ENCODE measurements around the gene DUOX2.
"Not testable (repeated sequence)": the region's sequence is repeated elsewhere in the genome, so short reads cannot be mapped to it uniquely, and the experiment has no call there.

The DUOX2 gene

DNA sequence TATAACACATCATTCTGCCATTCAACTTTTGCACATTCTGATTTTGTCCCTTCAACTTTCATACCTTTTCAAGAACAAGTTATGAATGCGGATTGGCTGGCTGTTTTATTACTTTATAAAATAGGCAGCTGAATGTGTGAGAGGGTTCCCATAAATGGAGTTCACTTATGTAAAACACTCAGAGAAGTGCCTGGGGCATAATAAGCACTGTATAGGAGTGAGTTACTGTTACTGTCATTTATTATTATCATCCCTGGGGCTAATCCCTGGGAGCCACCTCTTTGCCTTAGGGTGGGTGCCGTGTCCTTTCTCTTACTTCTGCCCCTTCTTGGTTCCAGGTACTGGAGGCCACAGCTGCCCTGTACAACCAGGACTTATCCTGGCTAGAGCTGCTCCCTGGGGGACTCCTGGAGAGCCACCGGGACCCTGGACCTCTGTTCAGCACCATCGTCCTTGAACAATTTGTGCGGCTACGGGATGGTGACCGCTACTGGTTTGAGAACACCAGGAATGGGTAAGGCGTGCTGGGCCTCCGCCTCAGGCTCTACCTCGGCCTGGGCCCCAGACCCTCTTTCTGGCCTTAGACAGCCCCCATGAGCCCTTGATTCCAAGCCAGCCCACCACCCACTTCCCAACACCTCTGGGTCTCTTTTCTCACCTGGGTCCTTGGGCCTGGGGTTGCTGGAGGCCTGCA, 26.7 kb upstream of the DUOX2 start:
- intact Hi-C loops (cut with DNase I): no loop called here
- DNase-seq: peak in 2 of 10 donors; percentile 27 to 53

DNA sequence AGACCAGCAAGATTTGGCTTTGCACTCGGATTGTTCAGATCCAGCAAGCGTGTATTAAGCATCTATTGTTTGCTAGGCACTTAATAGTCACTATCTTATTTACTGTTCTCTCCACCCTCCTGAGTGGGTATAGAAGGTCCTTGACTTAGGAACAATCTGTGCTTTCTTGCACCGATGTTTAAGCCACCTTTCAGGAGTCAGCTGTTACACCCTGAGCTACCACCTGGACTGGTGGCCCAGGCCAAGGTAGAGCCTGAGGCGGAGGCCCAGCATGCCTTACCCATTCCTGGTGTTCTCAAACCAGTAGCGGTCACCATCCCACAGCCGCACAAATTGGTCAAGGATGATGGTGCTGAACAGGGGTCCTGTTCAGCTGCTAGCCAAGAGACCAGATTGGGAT, 25.8 kb upstream of the DUOX2 start:
- intact Hi-C loops (cut with DNase I): no loop called here
- peak in 1 of 10 donors; percentile 21 for DNase-seq

DNA sequence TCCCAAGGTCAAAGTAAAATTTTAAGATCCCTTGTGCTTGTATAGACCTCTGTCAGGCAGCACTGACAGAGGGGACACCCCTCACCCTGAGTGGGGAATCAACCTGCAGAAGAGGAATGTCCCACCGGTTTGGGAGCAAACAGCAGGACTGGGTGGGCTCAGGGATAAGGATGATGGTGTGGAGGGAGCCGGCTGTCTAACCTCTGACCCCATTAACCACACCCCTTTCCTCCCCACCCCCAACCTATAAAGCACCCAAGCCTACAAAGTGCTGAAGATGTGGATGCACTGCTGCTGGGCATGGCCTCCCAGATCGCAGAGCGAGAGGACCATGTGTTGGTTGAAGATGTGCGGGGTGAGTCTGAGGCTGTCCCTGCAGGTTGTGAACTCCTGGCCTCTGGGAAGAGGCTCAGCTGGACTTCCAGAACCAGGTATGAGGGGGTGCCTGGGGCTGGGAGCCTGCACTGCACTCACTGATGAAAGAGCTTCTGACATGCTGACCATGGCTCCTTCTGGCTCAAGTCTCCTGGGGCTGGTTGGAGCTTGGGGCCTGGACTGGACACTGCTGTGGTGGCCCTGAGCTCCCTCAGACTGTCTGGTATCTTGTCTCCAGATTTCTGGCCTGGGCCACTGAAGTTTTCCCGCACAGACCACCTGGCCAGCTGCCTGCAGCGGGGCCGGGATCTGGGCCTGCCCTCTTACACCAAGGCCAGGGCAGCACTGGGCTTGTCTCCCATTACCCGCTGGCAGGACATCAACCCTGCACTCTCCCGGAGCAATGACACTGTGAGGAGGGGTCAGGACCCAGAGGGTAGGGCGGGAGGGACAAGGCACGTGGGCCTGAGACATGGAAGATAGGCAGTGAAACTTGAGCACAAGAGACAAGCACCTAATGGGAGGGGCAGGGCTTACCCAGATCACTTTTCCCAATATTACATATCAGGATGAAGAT, 25.1 kb upstream of the DUOX2 start:
- peak in 2 of 10 donors; percentile 1 to 39 for DNase-seq
- intact Hi-C loops (cut with DNase I): no loop called here

DNA sequence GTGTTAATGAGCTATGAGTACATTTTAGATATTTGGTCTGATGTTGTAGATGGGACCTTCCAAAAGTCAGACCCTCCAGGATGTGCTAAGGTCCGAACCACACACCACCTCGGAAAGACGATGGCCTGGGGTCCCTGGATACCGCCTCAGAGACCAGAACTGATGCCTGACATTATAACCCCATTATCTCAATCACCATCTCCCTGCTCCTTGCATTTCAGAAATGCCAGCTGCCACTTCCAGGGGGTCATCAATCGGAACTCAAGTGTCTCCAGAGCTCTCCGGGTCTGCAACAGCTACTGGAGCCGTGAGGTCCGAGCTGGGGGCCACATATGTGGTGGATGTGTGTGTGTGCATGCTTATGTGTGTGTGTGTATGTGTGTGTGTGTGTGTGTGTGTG, 23.7 kb upstream of the DUOX2 start:
- intact Hi-C loops (cut with DNase I): no loop called here
- DNase-seq: peak in 1 of 10 donors; percentile 31

DNA sequence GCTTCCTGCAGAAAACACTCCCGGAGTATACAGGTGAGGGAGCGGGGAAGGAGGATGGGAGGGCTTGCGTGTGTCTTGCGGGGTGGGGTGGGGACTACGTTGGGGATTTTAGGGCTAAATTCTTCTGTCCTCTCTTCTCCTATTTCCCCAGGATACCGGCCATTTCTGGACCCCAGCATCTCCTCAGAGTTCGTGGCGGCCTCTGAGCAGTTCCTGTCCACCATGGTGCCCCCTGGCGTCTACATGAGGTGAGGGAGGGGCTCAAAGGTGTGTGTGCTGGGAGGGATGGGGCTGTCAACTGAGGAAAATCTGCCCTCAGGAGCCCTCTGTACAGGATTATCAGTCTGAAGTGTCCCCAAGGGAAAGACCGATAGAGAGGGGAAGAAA, 22.4 kb upstream of the DUOX2 start:
- intact Hi-C loops (cut with DNase I): no loop called here
- peak in 1 of 10 donors; percentile 1 for DNase-seq

DNA sequence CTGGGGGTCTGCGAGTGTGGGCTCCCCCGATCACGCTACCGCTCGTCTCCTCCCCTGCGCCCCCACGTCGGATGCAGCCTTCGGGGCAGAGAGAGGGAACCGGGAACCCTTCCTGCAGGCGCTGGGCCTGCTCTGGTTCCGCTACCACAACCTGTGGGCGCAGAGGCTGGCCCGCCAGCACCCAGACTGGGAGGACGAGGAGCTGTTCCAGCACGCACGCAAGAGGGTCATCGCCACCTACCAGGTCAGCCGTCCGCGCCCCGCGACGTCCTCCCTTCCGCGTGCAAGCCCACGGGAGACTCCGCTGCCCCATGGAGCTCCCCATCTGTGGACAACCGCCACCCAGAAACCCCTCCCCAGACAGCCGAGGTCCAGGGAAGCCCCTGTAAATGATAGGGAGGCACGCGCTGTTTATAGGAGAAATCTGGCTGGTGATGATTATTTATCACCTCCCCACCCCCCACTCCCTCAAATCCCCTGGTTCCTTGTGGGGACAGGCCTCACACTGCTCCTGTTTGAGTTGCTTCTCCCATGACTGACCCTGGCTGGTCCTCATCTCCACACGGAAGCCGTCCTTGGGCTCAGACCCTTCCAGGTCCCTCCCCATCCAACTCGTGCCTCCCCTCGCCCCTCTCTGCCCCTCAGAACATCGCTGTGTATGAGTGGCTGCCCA, 21.9 kb upstream of the DUOX2 start:
- DNase-seq; intact Hi-C loops (cut with DNase I): not testable (repeated sequence)

DNA sequence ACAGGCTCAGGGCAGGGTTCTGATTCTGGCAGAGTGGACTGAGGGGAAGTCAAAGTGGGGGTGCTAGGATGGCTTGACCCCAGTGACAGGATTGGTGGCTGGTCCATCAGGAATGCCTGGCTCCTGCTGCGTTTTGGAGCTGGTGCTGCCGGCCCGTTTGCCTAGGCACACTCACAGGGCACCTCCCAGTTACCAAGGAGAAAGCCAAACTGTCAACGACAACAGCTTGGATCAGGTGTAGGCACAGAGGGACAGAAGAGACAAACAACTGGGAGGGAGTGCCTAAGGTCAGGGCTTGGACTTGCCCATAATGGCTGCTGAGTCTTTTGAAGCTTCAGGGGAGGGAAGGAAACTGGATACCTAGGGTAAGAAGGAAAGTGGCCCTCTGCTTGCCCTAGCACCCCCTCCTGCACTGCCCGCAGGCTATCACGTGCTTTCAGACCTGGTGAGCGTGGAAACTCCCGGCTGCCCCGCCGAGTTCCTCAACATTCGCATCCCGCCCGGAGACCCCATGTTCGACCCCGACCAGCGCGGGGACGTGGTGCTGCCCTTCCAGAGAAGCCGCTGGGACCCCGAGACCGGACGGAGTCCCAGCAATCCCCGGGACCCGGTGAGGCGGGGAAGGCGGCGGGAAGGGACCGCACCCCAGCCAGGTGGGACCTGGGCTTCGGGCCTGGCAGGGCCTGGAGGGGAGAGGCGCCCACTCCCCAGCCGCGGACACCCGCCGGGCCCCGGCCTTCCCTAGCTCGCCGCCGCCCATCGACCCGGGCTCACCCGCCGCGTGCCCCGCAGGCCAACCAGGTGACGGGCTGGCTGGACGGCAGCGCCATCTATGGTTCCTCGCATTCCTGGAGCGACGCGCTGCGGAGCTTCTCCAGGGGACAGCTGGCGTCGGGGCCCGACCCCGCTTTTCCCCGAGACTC, 21.0 kb upstream of the DUOX2 start:
- DNase-seq: peak in 3 of 10 donors; percentile 58 to 90 (median 71)
- intact Hi-C loops (cut with DNase I): no loop called here

DNA sequence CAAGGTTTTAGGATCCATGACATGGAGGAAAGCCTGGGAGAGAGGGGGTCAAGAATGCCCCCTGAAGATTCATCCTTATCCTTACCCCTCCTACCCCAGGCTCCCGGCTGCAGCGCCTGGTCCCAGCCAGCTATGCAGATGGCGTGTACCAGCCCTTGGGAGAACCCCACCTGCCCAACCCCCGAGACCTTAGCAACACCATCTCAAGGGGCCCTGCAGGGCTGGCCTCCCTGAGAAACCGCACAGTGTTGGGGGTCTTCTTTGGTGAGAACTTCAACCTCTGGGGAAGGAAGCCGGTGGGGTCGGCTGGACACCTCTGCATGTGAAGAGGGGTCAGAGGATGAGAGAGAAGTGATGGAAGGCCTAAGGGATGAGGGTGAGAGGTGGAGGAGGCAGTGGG, 20.1 kb upstream of the DUOX2 start:
- peak in 2 of 10 donors; percentile 58 to 63 for DNase-seq
- intact Hi-C loops (cut with DNase I): no loop called here

DNA sequence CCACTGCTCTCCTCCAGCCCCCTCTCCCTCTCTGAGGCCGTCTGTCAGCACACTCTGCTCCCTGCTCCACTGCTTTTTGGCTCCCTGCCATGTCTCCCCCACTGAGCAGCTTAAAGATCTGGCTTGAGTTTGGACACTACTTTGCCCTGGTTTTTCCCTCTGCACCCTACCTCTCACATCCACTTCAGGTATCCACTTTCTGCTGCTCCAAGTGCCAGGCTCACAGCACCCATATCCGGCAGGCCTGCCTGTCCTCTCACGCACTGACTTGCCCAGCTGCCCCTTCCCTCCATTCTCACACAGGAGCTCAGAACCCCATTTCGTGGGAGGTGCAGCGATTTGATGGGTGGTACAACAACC, 19.6 kb upstream of the DUOX2 start:
- DNase-seq: peak in 1 of 10 donors; percentile 58
- intact Hi-C loops (cut with DNase I): no loop called here

DNA sequence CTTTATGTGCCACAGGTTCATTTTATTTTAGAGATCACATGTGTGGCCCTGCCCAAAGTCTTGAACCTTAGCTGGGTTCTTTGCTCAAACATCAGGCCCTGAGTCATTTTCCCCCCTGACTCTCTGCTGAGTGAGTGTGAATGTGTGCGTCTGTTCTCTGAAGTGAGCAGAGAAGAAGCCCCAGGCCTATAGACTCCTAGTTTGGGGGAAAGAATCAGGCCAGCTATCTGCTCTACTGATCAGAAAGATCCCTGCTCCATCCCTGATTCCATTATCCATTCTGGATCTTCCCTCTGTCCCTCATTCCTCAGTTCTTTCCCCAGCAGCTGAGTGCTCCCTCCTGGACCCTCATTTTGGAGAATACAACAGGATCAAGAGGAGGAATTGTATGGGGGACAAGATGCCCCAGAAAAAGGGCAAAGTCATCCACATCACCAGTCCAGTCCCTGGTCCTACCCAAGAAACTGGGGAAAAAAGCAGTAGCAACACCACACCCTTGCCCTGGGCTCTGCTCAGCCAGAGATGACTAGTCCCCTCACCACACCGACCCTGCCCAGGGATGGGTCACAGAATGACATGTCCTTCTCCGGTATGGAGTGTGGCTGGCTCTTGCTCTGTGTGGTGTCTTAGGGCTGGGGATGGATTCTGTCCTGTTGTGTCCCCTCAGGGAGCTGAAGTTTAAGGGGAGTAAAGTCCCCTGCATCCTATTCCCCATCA, 19.0 kb upstream of the DUOX2 start:
- DNase-seq: peak in 1 of 10 donors; percentile 37
- intact Hi-C loops (cut with DNase I): no loop called here

DNA sequence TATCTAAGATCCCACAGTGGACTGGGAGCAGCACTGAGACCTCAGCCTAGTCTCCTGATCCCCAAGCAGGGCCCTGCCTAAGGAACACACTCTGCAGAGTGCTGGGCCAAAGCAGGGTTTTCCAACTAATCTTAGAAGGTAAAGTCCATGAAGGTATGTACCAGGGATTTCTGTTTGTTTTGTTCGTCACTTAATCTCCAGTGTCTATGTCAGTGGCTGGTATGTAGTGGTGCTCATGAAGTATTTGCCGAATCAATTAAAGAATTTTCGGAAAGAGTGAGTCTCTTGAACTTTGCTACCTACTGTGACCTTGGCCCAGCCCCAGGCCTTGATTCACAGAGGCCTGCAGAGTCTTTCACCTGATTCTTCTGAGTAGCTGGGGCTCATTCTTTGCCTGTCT, 17.5 kb upstream of the DUOX2 start:
- intact Hi-C loops (cut with DNase I): no loop called here
- peak in 1 of 10 donors; percentile 32 for DNase-seq

DNA sequence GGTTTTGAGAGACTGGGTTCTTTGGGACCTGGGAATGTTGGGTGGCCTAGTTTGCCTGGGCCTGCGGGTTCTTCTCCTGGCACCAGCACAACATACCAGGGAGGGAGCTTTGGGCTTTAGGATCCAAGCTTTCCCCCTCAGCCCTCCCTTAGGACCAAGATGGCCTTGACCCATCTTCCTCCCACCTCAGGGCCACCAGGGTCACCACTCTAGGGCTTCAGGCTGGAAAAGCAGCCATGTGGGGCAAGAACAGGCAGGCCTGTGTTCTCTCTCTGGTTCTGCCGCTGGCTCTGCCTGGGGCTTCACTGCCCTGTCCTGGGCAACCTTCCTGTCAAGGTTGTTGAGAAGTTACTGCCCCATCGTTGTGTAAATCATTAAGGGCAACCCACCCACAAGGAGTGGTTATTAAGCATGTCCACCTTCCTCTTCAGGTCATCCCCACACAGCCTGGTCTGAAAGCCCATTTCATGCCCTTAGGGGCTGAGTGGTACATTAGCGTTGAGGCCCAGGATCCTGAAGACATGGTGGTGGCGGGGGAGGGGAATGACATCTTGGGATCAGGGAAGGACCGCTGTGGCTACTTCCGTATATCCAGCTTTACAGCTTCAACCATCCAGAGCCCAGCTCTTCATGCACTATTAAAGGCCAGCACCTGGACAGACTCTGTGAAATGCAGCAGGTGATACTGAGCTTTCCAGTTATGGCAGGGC, 16.5 kb upstream of the DUOX2 start:
- intact Hi-C loops (cut with DNase I): no loop called here
- peak in 1 of 10 donors; percentile 68 for DNase-seq

DNA sequence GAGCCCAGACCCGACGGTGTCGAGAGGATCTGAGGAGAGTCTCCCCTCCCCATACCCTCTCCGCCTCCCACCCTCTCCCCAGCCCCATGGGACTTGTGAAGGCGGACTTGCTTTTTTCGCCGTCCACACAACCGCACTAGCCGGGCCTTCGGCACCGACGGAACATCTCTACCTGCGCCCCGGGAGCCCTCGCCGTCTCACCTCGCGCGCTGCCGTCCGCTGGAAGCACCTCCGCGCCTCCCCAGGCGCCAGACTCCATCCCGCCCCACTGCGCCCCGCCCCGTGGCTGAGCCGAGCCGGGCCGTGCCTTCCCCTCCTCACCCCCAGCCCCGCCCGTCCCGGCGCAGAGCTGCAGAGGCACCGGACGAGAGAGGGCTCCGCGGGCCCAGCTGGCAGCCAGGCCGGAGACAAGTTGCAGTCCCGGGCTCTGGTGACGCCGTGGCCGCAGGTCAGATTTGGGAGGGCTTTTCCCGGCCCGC, 15.7 kb upstream of the DUOX2 start, which contains the start of the genes DUOX1 and DUOXA1:
TSS of gene DUOX1 (plus strand) at position 344 of the 479 bp plus-strand sequence. CDS start 1,973 bp downstream, outside the sequence.
TSS of gene DUOXA1 (minus strand) at position 229 of the 479 bp plus-strand sequence. CDS start 6,865 bp downstream, outside the sequence.
- intact Hi-C loops (cut with DNase I): no loop called here
- DNase-seq: peak in 2 of 10 donors; percentile 60 to 84

DNA sequence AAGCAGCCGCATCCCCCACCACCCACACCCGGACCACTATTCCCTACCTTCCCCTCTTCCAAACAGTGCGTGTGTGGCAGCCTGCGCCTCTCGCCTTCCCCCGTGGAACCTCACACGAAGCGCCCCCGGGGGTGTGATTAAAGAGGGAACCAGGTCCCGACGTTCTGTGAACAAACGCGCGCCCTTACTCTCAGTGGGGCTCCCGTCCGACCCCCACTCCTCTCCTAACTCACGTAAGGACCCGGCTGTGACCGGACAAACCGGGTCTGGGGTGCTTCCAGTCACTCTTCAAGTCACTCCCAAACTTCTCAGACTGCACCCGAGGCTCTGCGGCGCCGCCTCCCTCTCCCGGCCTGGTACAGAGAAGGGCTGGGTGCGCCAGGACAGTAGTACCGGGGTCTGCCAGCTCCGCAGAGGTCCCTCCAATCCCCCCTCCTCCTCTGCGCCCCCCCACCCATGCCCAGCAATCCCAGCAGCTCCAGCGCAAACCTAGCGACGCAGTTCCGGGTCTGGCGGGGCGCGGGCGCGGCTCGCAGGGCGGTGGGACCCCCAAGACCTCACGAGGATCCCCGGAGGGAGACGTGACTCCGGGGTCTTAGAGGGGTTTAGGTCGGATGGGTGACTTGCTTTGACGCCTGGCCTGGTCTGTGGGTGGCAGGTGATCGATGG, 15.1 kb upstream of the DUOX2 start:
- DNase-seq: peak in 2 of 10 donors; percentile 63 to 67
- intact Hi-C loops (cut with DNase I): no loop called here

DNA sequence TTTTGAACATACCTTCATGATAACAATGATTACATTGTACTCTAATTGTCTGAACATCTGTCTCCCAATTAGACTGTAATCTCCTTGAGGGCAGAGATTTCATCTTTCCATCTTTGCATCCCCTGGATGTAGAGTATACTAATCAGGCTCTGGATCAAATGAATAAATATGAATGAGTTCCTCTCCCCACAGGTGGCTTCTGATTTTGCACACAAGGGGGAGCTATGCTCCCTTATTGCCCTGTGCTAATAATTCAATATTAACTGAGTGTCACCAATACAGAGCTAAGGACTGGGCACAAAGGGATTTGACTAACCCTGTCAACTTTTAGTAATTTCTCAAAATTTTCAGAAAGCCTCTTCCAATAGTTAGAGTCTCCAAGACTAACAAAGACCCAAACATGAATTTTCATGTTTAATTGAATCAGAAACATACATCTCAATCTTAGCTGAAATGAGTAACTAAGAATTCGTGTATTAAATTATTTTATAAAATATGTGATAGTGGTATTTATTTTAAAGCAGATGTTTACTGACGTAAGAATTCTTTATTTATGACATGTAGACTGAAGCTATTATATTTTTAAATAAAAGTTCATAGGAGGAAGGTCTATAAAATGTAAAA, 12.7 kb upstream of the DUOX2 start:
- peak in 1 of 10 donors; percentile 29 for DNase-seq
- intact Hi-C loops (cut with DNase I): no loop called here

DNA sequence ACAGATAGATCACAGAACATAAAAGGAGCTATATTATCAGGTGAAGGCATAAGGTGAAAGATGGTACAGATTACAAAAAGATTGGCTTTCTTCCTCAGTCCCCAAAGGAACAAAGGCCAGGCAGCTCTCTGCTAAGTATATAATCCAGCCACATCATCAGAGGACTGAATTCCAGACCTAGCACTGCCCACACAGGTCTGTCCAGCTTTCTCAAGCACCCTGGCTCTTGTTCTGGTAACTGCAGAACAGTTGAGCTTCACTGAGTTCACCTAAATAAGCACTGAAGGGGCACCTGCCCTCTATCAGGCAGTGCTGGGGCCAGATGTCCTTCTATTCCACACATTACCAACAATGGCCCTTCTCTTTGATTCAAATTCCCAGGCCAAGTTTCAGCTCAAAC, 9.4 kb upstream of the DUOX2 start:
- no peak for DNase-seq
- intact Hi-C loops (cut with DNase I): no loop called here

DNA sequence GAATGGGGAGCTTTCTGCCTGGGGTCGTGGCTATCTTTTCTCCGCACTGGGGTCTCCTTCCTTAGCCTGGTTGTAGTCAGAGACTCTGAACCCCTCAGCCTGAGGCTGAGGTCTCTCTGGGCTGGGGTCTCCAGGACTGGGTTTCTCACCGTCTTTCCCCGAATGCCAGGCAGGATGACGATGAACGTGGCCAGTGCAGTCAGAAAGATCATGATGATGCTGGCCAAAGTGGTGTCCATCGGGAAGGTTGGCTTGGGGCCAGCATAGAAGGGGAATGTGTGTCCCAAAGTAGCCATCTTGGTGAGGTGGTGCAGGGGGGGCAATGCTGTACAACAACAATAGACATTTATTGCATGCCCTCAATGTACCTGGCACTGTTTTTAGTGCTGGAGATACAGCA, 8.7 kb upstream of the DUOX2 start:
- peak in 1 of 10 donors; percentile 59 for DNase-seq
- intact Hi-C loops (cut with DNase I): no loop called here
